22Rv1 (cell line): ENCODE results near the gene NUTM2G.
"Not testable (repeated sequence)": the region's sequence is repeated elsewhere in the genome, so short reads cannot be mapped to it uniquely, and the experiment has no call there.

Source experiments
- ZFX ChIP-seq: fragments of 450-650 bp; IDR thresholded peaks from 2 replicates; pipeline ENCODE4 v1.6.1; 2017; ENCODE audit warnings: antibody characterized with exemption, borderline replicate concordance
- TF ChIP-seq, protein P1 (sequence below): fragments of 450-650 bp; IDR thresholded peaks from 2 replicates; pipeline ENCODE4 v1.5.1; 2017; ENCODE audit warnings: mild to moderate bottlenecking

DNA sequence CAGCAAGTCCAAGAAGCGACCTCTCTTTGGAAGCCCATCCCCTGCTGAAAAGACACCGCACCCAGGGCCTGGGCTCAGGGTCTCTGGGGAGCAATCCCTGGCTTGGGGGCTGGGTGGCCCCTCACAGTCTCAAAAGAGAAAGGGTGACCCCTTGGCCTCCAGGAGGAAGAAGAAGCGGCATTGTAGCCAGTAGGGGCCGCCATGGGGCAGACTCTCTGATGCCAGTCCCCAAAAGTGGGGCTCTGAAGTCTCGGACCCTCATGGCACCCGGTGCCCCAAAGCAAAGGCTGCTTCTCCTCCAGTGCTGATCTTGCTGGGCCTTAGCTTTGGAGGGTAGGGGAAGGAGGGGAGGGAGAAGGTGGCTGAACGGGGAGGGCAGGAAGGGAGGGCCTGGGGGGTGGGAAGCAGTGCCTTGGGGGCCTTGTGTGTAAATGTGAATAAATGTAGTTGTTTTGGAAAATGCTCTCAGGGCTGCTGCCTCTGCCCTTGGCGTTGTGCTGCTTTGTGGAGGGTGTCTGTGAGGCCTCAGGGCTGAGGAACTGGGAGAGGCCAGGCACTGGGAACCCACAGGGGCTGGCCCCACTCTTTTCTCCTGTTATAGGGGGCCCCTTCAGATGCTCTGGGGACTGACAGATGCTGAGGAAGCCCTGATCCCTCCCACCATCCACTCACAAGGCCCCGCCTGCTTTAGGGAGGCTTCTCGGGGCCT is 10.5 kb downstream of the NUTM2G start:
- not testable (repeated sequence) for TF ChIP-seq ZFX
- TF ChIP-seq, protein P1, sequence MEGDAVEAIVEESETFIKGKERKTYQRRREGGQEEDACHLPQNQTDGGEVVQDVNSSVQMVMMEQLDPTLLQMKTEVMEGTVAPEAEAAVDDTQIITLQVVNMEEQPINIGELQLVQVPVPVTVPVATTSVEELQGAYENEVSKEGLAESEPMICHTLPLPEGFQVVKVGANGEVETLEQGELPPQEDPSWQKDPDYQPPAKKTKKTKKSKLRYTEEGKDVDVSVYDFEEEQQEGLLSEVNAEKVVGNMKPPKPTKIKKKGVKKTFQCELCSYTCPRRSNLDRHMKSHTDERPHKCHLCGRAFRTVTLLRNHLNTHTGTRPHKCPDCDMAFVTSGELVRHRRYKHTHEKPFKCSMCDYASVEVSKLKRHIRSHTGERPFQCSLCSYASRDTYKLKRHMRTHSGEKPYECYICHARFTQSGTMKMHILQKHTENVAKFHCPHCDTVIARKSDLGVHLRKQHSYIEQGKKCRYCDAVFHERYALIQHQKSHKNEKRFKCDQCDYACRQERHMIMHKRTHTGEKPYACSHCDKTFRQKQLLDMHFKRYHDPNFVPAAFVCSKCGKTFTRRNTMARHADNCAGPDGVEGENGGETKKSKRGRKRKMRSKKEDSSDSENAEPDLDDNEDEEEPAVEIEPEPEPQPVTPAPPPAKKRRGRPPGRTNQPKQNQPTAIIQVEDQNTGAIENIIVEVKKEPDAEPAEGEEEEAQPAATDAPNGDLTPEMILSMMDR, result not testable (repeated sequence)
